ENCODE measurements around the gene HTT.

DNA sequence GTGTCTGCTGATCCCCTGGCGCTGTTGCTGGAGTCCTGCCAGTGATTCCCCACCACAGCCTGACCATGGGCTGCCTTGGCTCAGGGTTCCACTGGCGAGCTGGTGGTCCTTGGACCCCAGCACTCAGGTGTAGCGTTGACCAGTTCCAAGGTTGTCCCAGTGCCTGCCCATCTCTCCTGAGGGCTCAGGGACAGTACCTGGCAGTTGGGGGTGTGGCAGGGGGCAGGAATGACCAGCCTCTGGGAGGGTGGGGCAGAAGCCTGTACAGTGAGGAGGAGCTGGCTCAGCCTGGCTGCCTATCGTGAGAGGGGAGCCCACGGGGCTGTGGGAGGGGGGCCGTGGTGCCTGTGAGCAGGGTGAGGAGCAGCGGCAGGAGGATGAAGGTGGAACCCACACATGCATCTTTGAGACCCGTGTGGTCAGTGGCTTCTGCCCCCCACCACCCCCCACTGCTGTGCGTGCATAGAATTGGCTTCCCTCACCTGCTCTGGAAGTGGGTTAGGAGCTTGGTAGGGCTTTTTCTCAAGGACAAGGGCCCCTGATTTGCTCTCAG lies 161.9 kb downstream of the HTT start:
- TF ChIP-seq, protein P1, sequence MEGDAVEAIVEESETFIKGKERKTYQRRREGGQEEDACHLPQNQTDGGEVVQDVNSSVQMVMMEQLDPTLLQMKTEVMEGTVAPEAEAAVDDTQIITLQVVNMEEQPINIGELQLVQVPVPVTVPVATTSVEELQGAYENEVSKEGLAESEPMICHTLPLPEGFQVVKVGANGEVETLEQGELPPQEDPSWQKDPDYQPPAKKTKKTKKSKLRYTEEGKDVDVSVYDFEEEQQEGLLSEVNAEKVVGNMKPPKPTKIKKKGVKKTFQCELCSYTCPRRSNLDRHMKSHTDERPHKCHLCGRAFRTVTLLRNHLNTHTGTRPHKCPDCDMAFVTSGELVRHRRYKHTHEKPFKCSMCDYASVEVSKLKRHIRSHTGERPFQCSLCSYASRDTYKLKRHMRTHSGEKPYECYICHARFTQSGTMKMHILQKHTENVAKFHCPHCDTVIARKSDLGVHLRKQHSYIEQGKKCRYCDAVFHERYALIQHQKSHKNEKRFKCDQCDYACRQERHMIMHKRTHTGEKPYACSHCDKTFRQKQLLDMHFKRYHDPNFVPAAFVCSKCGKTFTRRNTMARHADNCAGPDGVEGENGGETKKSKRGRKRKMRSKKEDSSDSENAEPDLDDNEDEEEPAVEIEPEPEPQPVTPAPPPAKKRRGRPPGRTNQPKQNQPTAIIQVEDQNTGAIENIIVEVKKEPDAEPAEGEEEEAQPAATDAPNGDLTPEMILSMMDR (IDR thresholded peaks at IDR 0.05; ENCODE audit: poor library complexity, severe bottlenecking): no peak
- no peak for TF ChIP-seq POLR2AphosphoS5 (IDR thresholded peaks at IDR 0.05)
- no peak for TF ChIP-seq RAD21 (conservative IDR thresholded peaks at IDR 0.05)
- TF ChIP-seq SMC3 (conservative IDR thresholded peaks at IDR 0.05; ENCODE audit: poor library complexity): no peak
- no peak for TF ChIP-seq EZH2 (IDR thresholded peaks at IDR 0.05; ENCODE audit: borderline replicate concordance, insufficient read depth, low read length, poor library complexity, severe bottlenecking)
- no peak for TF ChIP-seq EP300 (conservative IDR thresholded peaks at IDR 0.05; ENCODE audit: poor library complexity, severe bottlenecking)
